Urinary bladder (tissue), 4 donors: Measurements from ENCODE around the gene KCNH1. TPM values are rescaled to one million over a fixed set of nuclear protein-coding genes. Genes with fewer than 3 reads are reported as not detected.

Experiments used
- DNase-seq: peaks from one replicate; pipeline ENCODE4 v3.0.0-alpha.2; 2015; ENCODE audit errors: extremely low spot score
- H3K27ac ChIP-seq: one replicate; pipeline ENCODE4 v1.5.1; 2013; ENCODE audit warnings: low read depth, mild to moderate bottlenecking, moderate library complexity
- H3K36me3 ChIP-seq: one replicate; pipeline ENCODE4 v1.6.1; 2013; ENCODE audit warnings: mild to moderate bottlenecking, moderate library complexity; ENCODE audit not compliant: insufficient read depth
- H3K4me1 ChIP-seq: one replicate; pipeline ENCODE4 v1.6.1; 2013; ENCODE audit warnings: mild to moderate bottlenecking, moderate library complexity; ENCODE audit not compliant: insufficient read depth
- H3K4me3 ChIP-seq: one replicate; pipeline ENCODE4 v1.5.1; 2013; ENCODE audit warnings: low read depth, low read length
- WGBS: extraction: QIAGEN DNeasy Blood & Tissue Kit; methylation state at CpG from one replicate; pipeline ENCODE4 v1.1.7; 2013; 5-methylcytosine and 5-hydroxymethylcytosine counted together
- polyA plus RNA-seq: library from polyadenylated mRNA; stranded (reverse); fragments of 200-250 nt; gene quantifications from one replicate; pipeline ENCODE4 v1.2.3, GENCODE V29; 2013
- total RNA-seq: library from RNA; depleted of rRNA; stranded (reverse); fragments of >200 nt; gene quantifications from one replicate; pipeline ENCODE4 v1.2.3, GENCODE V29; 2014
- donor health status: healthy with polysubstance abuse.
- donor health status: healthy.

Gene KCNH1
- total and polyA plus RNA-seq, 2 donors: 0.20 to 2.0 TPM

DNA sequence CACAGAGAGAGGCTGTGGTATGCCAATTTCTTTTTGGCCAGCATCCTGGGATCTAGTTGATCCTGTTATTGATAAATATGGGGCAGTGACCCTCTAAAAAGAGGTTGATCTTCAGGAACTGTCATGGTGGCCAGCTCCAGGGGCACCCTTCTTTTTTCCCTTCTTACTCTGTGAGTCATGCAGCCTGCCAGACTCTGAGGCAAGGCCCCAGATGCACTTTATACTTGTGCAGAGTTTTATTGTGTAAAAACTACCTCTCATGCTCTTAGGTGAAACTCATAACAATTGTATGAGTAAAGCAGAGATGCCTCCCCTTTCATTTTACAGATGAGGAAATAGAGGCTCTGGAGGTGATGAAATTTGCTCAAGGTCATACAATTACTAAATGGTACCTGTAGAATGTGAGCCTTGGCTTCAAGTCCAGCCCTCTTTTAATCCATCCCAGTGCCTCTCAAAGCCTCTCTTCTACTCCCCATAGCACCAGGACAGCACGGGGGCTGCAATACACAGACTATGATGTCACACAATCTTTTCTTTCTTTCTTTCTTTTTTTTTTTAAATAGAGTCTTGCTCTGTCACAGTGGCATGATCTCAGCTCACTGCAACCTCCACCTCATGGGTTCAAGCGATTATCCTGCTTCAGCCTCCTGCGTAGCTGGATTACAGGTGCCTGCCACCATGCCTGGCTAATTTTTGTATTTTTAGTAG lies 387.8 kb downstream of the KCNH1 start:
- Histone ChIP-seq H3K4me3 (no peak overlapping the region), H3K36me3 (no peaks in the 10 kb centered on the region), H3K4me1 (peaks cover 1% of the 10 kb centered on the region), H3K27ac (no peak overlapping the region)
- WGBS: 82% methylated on average over 3 of the region's 3 CpGs
- no peak for DNase-seq

DNA sequence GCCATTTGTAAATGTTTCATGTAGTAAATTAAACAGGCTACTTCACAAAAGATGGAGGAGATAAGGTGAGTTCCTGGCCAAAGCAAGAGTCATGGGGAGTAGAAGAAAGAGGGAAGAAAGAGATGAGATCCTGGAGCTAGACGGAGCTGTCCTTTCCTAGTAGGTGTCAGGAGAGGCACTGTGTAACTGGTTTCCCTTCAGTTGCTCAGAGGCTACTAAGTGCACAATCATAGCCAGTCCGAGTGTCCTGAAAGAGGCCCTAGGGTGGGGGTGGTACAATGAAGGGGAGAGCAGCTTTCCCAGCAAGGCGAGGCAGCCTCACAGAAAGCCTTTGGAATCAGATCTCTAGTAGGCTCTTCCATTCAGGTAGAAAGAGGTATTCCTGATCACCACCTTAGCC lies 390.9 kb downstream of the KCNH1 start:
- WGBS: 75% methylated on average over 3 of the region's 3 CpGs
- no peaks in the 10 kb centered on the region for H3K36me3 ChIP-seq
- no peak for DNase-seq

DNA sequence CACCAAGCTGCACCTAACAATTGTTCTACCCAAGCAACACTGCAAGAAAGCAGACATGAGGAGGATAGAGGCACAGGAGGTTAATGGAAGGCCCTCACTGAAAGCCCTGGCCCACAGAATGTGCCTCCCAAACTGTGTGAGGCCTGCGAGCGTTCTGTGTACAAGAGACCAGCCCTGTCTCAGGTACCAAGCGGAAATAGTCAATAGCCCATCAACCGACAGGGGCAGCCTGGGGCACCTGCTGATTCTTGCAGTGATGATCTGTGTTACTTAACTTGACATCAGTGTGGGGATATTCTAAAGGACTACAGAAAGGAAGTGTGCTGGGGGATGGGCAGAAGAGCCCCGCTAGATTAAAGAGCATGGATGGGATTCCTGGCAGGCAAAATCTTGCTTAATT lies 392.4 kb downstream of the KCNH1 start:
- WGBS: 75% methylated on average over 5 of the region's 5 CpGs
- H3K36me3 ChIP-seq: no peaks in the 10 kb centered on the region

More for the DNA sequence above, 390.9 kb downstream of the KCNH1 start:
- H3K27ac ChIP-seq: no peak overlapping the region
- H3K4me3 ChIP-seq: no peak overlapping the region
- peaks cover 1% of the 10 kb centered on the region for H3K4me1 ChIP-seq

DNA sequence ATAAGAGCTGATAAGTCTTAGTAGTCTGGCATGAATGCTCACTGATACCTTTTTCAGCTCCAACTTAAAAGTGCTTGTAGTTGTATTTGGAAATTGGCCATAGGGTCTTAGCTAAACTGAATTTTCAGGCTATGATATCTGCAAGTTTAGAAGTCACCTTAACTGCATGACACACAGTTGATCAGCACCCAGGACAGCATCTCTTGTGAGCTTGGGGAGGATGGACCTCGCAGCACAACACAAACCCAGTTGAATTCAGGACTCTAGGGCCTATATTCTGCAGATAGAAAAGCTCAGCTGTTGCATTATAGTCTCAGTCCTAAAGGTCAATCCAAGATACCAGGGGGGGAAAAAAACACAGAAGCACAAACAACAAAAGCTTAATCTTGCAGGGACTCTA lies 394.3 kb downstream of the KCNH1 start:
- Histone ChIP-seq H3K4me1 (no peaks in the 10 kb centered on the region), H3K36me3 (no peaks in the 10 kb centered on the region), H3K4me3 (no peak overlapping the region), H3K27ac (no peak overlapping the region)
- DNase-seq: no peak
- WGBS: 30% methylated on average over 1 of the region's 1 CpG

More for the DNA sequence above, 392.4 kb downstream of the KCNH1 start:
- no peak overlapping the region for H3K4me3 ChIP-seq
- no peak overlapping the region for H3K27ac ChIP-seq
- H3K4me1 ChIP-seq: no peaks in the 10 kb centered on the region
- no peak for DNase-seq

DNA sequence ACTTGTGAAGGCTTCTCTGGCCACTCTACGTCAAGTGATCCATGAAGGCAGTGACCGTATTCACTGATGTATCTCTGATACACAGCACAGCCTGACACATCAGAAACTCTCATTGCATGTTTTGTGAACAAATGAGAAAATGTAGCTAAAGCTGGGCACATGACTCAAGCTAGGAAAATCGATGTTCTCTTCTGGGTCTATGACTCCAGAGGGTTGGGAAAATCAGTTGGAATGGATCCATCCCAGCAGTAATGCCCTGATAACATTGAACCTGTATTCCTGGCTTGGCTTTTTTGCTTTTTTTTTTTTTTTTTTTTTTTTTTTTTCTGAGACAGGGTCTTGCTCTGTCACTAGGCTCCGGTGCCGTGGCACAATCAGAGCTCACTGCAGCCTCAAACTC lies 395.7 kb downstream of the KCNH1 start:
- 88% methylated on average over 5 of the region's 5 CpGs for WGBS
- Histone ChIP-seq H3K36me3 (no peaks in the 10 kb centered on the region), H3K27ac (no peak overlapping the region), H3K4me1 (no peaks in the 10 kb centered on the region), H3K4me3 (no peak overlapping the region)
- no peak for DNase-seq

DNA sequence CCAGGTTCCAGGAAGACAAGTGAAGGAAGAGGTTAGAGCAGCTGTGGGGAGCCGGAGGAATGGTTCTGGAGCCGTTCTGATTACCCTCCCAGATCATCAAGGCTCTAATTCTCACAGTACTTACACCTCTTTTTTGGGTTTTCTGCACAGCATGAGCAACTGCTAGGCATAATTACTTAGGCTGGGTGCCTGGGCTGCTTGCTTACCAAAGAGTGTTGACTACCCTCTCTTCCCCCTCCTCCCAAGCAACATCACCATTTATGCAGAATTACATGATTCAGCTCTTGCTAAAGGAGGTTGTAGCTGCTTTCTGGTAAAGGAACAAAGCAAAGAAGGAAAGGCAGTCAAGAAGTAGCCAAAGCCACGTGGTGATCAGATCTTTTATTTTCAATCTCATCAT lies 397.2 kb downstream of the KCNH1 start:
- WGBS: 47% methylated on average over 3 of the region's 3 CpGs
- Histone ChIP-seq H3K36me3 (no peaks in the 10 kb centered on the region), H3K4me3 (no peak overlapping the region), H3K4me1 (no peaks in the 10 kb centered on the region), H3K27ac (no peak overlapping the region)
- DNase-seq: no peak

DNA sequence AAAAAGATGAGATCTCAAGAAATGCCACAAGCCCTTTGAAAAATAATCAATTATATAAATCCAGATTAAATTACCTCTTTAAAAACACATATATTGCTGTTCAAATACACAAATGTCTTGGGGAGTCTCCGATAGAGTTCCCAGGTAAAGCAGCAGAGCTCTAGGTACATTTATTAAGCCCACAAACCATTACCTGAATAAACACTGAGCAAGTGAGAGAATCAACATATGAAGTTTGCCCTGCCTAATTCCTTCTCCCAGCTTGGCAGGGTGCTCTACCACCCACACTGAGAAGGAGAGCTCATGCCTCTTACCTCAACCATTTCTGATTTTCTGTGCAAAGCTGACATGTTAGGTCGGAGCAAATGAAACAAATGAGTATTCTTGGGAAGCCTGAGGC lies 402.4 kb downstream of the KCNH1 start:
- Histone ChIP-seq H3K27ac (no peak overlapping the region), H3K36me3 (no peaks in the 10 kb centered on the region), H3K4me3 (no peak overlapping the region), H3K4me1 (peaks cover 2% of the 10 kb centered on the region)
- no peak for DNase-seq
- WGBS: 85% methylated on average over 2 of the region's 2 CpGs

DNA sequence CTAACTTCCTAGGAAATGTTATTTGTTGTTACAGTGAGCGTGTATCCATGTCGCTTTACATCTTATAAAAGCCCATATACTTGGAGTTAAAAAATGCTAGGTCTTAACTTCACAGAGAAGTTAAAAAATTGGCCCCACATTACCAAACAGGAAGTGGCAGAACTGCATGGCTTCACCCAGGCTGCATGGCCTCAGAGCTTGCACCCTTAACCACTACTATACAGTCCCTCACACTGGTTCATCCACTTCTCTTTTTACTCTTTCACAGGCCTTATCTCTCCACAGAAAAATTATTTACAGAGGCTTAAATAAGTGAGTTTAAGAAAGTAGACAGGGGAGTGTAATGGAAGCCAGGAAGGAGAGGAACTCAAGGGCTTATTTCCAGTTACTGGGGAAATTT lies 402.8 kb downstream of the KCNH1 start:
- no peak for DNase-seq
- Histone ChIP-seq H3K4me3 (no peak overlapping the region), H3K27ac (no peak overlapping the region), H3K36me3 (no peaks in the 10 kb centered on the region), H3K4me1 (peaks cover 2% of the 10 kb centered on the region)
- WGBS: 89% methylated on average over 2 of the region's 2 CpGs

DNA sequence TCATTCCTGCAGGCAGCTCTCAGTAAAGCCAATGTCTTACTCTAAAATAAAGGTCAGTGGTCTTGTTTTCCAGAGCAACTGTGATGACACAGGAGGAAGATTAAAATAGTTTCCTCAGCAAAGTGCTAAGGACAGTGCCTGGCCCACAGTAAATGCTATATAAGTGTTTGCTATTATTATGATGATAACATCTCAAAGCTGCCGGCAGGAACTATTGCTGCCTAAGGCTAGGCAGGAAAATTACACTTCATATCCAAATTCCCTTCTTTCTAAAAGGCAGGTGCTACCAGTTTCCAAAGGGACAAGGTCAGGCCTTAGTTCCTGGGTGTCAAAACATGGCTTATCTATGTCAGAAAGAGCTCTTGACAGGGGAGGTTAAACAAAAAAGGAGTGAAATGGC lies 403.9 kb downstream of the KCNH1 start:
- peaks cover 2% of the 10 kb centered on the region for H3K4me1 ChIP-seq
- no peak overlapping the region for H3K27ac ChIP-seq
- H3K4me3 ChIP-seq: no peak overlapping the region
- 29% methylated on average over 1 of the region's 1 CpG for WGBS
- H3K36me3 ChIP-seq: no peaks in the 10 kb centered on the region
- no peak for DNase-seq

DNA sequence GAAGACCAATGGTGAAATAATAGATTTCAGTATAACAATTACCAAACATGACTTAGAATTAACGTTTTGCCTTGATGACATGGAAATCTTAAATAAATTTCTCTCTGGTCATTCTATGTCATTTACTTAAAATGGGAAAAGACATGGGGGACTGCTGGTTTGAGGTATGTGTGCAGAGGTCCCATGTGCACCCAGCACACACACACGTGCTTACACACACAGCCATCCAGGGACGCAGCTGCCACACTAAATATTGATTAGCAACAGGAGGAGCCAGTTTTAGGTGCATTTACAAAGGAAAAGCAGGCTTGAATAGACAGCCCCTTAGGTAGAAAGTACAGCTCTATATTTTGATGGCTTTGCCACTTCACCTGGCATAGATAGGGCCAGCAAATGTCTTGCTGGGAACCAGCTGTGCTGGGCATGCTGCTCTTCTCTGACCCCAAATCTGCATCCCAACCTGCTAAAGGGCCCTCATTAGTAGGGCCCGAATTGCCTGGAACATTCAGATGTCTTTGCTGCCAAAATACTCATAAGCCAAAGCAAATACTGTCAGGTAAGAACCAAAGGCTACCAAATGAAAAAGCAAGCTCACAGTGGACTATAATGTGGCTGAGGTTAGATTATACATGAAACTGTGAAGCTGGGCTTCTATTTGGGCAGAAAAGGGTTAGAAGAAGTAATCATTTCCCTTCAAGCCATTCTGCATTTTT lies 405.4 kb downstream of the KCNH1 start:
- no peak for DNase-seq
- Histone ChIP-seq H3K4me3 (no peak overlapping the region), H3K4me1 (peaks cover 2% of the 10 kb centered on the region), H3K36me3 (no peaks in the 10 kb centered on the region), H3K27ac (no peak overlapping the region)
- 71% methylated on average over 4 of the region's 4 CpGs for WGBS

DNA sequence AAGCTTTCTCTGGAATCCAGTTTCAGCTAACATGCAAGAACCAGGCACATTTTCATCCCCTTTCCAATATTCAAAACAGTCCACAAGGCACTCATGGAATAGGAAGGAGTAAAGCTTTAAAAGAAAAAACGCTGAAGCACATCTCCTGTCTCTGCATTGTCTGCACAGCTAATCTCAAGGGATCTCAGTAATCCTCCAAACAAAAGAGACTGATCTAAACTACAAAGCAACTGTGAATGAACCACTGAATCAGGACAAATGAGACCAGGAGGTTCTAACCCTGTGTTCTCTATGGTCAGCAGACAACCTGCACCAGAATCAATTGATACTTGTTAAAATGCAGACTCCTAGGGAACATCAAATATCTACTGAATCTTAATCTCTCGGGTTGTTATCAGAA lies 406.2 kb downstream of the KCNH1 start:
- Histone ChIP-seq H3K27ac (no peak overlapping the region), H3K4me1 (peaks cover 2% of the 10 kb centered on the region), H3K4me3 (no peak overlapping the region), H3K36me3 (no peaks in the 10 kb centered on the region)
- 49% methylated on average over 2 of the region's 2 CpGs for WGBS
- DNase-seq: no peak

DNA sequence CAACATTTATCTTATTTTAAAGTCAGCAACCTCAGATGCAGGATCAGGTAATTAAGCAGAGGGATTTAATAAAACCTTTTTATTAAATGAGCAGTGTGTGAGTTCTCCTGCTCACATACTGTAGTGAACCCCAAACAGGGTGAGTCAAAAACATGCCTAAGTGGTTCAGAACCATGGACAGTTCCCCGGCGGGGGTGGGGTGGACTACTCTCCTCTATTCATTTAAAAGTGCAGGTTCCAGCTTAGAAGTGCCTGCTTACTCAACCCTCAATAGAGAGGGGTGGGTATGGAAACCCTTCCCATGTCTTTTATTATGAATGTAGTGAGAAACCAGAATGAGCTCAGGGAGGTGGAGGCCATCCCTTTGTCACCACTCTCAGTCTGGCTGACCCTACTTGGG lies 407.3 kb downstream of the KCNH1 start:
- peaks cover 2% of the 10 kb centered on the region for H3K4me1 ChIP-seq
- no peak overlapping the region for H3K27ac ChIP-seq
- H3K36me3 ChIP-seq: no peaks in the 10 kb centered on the region
- no peak overlapping the region for H3K4me3 ChIP-seq
- no peak for DNase-seq
- under 1% methylated on average over 2 of the region's 2 CpGs for WGBS

DNA sequence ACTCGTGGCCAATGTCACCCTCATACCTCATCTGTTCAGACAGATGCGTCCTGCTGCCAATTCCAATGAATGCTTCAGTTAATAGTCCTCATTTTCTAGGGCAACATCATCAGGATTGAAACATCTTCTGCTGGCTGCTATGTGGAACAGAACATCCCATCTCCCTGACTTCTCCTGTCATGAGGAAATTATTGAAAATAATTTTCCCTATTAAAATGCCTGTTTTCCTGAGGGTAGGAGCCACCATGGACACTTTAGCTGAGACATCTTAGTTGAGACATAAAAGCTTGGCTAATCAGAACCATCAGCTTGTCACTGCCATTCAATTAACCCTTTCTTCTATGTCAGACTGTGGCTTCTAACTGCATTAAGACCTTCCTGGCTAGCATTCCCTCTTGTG lies 409.2 kb downstream of the KCNH1 start:
- 80% methylated on average over 2 of the region's 2 CpGs for WGBS
- H3K36me3 ChIP-seq: no peaks in the 10 kb centered on the region

DNA sequence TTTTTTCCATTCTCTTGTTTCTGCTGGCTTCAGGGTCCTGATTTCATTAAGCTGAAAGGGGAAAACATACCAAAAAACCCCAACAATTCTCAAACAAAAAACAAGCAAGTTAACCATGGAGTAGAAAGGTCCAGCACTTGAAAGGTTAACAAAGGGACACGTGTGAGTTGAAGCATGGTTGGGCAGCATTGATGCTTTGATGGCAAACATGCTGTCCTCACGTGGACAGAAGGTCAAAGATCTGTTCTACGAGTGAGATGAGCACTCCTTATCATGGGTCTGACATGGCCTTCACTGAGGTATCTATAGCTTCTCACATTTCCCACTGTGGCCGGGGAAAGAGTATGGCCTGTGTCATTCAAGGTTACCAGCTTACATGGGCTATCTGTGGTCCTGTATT lies 410.3 kb downstream of the KCNH1 start:
- Histone ChIP-seq H3K27ac (no peak overlapping the region), H3K4me1 (peaks cover 2% of the 10 kb centered on the region), H3K36me3 (no peaks in the 10 kb centered on the region), H3K4me3 (no peak overlapping the region)
- no peak for DNase-seq
- 44% methylated on average over 4 of the region's 4 CpGs for WGBS

More for the DNA sequence above, 409.2 kb downstream of the KCNH1 start:
- Histone ChIP-seq H3K4me1 (peaks cover 2% of the 10 kb centered on the region), H3K4me3 (no peak overlapping the region), H3K27ac (no peak overlapping the region)
- DNase-seq: no peak
